ENCODE results near the gene OSBPL6.

- TF ChIP-seq CTCF (IDR thresholded peaks at IDR 0.05) = no peak
- TF ChIP-seq POLR2A (IDR thresholded peaks at IDR 0.05) = no peak
Measured at GRCh38 chr2:178279142-178279541, 84.8 kb downstream of the OSBPL6 start.

All from uterus (tissue), 2 donors.